ENCODE data around the gene ITCH.

ITCH gene

DNA sequence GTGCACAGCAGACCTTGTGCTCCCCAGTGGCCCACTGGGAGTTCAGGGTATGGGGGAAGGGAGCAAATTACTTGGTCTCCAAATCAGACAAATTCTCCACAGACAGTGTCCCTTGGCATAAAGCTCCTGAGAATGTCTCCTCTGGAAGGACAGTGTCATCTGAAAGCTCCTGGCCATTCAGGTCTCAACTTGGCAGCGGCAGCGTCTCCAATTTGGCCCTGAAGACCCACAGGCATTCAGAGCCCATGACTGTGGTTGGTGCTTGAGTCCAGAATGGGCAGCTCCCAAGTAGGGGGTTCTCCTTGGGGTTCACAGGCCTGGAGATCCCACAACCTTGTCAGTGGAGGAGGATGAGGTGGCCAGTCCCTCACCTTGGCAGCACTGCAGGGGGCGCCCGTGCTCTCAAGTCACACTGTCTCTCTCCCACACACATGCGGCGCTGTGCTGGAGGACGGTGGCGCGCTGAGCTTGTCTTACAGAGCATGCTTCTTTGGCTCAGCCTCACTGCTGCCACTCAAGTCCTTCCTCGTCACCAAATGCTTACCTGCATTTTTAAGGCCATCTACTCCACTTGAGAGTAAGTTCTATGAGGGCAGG, 173.8 kb downstream of the ITCH start:
- DNase-seq: no peak

DNA sequence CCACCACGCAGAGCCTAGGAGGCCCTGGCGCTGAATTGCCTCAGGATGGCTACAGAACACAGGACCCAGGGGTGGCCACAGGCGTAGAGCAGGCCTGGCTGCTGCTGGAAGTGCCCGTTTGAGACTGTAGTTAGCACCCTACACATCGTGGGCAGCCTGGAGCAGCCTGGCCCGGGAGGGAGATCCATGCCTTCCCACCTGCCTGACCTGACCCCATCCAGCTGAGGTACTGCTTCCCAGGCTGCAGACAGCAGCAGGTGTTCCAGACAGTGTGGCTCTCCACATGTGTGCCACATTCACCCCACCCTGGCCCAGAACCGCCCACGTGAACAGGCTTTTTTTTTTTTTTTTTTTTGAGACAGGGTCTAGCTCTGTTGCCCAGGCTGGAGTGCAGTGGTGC, 174.6 kb downstream of the ITCH start:
- no peak for DNase-seq

DNA sequence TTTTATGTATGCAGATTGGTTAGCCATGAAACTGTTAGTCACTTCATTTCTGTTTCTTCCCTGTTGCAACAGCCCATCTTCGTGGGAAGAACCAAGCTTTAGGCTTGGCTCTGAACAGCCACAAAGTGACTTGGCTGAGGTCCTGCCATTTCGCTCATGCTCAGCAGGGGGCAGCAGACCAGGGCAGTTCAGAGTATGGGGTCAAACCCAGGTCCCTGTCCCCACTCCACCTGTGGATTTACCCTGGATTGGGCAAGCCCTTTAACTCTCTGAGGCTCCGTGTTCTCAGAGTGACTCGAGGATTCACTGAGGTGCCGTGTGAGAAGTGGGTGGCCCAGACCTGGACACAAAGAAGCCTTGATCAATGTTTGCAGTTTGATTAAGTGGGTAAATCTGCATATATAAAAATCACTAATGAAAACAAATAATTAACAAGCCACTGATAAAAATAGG, 175.6 kb downstream of the ITCH start:
- peak; percentile 45 for DNase-seq

DNA sequence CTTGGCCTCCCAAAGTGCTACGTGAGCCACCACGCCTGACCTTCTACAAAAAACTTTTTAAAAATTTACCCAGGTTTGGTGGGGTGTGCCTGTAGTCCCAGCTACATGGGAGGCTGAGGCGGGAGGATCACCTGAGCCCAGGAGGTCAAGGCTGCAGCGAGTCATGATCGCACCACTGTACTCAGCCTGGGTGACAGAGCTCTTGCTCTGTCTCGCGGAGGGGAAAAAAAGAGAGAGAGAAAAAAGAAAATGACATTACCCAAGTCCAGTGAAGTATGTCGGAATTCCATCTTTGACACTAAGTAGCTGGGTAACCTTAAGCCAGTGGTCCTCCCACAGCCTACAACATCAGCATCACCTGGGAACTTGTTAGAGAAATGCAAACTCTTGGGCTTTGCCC, 176.7 kb downstream of the ITCH start:
- no peak for DNase-seq

DNA sequence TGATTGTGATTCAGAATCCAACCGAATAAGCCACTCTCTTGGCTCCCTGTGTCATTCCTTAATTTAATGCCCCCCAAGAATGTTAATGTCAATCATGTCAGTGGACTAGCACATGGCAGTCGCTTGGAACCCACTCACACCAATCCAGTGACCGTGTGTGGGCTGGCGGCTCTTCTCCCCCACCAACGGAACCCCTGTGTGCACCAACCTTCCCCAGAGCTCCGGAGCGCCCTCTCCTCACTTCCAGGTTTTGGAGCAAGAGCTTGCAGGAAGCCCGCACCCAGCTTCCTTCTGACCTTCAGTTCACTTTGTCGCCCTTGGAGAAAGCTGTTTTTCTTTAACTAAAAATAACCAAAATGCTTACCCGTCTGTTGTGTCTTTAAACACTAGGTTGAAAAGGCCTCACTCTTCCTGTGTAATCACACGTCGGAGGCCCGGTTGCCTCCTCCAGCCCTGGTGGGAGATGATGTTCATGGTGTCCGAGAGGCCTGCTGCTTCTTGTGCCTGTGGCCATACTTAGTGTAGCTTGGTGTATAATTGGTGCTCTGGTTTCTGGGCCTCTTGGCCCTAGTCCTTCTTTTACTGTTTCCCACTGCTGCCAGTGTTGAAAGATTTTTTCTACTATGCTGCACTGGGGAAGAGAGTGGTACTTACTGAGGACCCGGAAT, 177.7 kb downstream of the ITCH start:
- no peak for DNase-seq

DNA sequence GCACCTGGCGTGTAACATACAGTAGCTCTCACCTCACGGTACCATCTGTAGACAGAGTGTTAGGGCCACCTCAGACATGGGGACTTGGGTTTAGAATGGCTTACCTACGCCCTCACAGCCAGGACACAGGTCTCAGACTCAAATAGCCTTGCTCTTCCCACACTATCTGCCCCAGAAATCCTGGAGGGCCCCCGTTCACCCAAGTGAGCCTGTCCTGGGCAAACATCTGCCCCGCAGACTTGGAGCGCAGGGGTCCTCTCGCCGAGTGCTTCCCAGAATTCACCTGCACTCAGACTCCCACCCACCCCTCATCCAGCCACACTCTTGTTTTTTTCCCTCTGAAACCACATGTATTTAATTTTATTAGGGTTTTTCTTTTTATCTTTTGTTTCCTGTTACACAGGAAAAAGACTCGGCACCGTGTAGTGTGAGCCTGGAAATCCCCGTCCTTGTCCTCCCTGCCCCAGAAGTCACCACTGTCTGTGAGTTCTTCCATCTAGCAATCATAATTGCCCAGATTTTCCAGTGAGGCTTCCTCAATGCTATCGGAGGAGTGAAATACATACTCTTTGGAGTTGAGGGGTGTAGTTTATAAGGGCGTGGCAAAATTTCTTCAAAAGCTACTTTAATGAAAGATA, 178.3 kb downstream of the ITCH start:
- DNase-seq: no peak

DNA sequence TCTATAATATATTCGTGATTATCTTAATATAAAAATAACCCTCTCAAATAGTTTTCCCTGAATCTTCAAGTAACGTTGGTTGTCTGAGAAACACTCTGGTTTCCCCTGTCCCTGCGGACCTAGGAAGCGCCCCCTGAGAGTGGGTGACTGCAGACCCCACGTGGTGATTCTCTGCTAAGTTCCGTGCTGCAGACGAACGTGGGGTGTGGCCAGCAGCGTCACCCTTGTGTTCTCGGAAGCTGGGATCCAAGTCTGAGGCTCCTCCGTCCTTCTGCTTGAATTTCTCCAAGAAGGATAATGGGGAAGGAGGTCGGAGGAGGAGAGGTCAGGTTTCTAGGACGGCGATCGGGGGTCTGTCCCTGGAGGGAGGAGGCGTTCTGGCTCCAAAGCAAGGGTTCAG, 178.8 kb downstream of the ITCH start:
- DNase-seq: no peak

DNA sequence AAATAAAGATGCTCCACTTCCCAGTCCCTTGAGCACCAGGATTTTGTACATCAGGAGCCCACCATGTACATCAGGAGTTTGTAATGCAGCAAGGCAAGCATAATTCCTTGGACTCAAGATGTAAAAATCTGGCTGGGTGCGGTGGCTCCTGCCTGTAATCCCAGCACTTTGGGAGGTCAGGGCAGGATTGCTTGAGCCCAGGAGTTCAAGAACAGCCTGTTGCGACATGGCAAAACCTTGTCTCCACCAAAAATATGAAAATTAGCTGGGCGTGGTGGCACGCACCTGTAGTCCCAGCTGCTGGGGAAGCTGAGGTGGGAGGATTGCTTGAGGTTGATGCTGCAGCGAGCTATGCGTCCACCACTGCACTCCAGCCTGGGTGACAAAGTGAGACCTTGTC, 179.4 kb downstream of the ITCH start:
- no peak for DNase-seq

DNA sequence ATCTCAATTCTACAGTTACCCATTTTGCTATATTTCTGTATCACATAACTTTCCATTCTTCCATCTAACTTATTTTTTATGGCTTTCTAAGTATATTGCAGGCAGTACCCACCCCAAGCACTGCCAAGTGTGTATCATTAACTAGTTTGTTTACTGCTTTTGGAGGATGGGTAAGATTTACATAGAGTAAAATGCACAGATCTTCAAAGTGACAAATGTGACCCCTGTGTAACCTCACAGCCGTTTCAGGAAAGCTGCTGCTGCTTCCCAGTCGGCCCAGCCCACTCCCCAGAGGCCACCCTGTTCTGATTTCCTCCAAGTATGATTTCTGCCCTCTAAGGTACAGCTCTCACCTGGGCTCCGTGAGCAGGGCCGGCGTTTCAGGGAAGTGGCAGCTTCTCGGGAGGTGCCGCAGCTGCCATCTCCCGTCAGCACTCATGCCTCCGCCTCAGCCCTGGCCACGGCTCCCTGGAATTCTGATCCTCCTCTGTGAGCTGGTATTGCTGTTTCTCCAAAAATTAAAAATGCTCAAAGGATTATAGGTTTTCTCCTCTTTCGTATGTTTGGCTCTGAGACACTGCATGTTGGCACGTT, 180.5 kb downstream of the ITCH start:
- no peak for DNase-seq

DNA sequence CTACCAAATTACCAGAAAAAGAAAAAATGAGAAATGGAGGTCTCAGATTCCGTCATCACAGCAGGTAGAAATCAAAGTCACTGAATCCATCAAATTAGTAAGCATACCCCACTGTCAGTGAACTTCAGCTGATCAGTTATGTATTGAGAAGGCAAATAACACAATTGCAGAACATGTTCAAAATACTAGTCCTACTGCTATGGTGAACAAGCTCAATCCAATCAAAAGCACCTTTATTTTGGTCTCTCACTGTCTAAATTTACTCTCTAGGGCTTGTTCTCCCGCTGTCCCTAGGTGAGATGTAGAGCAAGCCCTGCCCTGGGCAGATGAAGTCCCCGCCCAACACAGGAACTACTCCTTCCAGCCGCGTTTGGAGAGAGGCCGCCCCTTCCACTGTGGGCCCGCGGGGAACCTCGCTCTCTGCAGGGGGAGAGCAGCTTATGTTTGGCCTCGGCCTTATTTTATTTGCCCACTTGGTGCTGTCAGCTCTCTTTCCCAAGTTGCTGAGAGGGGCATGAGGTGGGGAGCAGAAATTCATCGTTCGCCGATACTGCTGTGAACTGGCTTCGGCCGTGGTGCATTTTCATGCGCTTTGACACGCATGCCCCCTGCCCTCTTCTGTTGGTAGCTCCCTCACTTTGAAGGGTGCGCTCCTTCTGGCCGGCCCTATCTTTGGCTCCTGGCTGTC, 181.2 kb downstream of the ITCH start:
- no peak for DNase-seq

DNA sequence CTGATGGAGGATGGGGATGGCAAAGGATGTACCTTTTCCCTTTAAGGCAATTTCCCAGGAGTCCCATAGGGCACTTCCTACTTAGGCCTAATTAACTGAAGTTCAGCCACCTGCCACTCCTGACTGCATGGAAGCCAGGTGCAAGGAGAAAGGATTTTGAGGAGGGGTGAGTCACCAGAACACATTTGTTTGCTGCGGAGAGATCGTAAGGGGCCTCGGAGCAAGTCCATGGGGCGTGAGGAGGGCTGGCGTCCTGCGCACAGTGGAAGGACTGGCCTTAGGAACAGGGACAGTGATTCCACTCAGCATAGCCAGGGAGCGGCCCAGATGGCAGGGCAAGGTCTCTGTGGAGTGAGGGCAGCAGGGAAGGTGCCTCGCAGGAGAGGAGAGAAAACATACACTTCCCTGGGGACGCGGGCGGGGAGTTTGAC, 183.7 kb downstream of the ITCH start:
- no peak for DNase-seq

DNA sequence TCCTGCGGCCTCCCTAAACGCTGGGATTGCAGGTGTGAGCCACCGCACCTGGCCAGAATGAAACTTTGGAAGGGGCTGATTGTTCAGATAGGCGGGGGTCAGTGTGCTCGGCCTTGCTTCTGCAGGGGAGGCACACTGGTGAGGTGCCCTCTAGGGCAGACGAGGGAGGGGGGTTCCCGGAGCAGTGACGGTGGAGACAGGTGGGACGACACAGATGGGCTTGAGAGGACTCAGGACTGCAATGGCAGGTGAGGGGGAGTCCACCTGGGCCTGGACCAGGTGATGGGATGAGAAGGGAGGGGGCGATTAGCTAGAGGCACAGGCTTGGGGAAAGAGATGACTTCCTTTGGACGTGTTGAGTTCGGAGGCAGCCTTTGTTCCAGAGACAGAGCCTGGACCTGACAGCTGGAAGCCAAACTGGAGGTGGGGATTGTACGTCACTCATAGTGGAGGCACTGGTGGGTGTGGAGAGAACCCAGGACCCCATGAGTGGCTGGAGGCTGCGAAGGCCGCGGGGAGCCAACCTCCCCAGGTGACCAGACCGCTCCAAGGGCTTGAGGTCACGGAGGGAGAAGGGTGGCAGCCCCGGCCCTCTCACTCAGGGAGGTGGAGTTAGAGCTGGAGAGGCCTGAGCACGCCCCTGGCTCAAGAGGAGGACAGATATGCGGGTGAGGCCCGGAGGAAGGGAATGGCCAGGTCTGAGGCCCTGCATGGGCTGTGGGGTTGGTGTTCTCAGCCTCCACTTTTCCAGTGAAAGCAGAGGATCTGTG, 185.0 kb downstream of the ITCH start:
- DNase-seq: no peak

DNA sequence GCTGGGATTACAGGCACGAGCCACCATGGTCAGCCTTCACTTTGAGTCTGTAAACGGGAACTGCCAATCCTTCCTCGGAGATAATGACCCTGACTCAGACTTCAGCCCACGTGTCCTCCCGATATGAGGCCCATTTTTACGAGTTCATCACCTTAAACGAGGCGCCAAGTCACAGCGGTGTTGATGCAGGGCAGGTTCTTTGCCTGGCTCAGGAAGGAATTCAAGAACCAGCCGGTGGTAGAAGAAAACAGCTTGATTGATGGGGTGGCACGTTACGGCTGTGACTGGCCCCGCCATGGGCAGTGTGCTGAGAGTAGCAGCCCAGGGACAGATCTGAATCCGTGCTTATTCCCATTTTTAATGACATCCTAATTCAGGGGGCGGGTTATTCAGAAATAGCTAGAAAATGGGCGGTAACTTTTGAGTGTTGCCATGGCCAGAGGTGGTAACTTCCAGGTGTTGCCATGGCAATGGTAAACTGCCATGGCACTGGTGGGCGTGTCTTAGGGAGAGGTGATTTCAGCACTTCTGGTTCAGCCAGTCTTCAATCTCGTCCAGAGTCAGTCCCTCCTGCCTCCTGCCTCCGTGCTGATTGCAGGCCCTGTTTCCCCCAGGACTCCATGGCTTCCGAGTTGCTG, 186.3 kb downstream of the ITCH start:
- no peak for DNase-seq

DNA sequence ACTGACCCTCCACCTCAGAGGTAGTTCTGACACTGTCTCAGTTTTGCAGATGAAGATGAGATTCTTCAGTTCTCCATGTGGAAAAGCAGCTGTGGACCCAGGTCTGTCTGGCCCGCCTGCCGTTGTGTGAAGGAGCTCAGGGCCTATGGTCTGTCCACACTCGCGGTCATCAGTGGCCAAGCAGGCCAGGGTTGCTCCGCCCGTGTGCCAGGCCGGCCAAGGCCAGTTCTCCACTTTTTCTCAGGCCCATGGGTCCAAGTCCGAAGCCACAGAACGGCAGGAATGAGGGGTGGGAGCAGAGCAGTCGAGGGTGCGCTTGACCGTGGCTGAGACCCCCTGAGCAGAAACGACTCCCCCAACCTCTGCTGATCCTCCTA, 186.8 kb downstream of the ITCH start:
- no peak for DNase-seq

DNA sequence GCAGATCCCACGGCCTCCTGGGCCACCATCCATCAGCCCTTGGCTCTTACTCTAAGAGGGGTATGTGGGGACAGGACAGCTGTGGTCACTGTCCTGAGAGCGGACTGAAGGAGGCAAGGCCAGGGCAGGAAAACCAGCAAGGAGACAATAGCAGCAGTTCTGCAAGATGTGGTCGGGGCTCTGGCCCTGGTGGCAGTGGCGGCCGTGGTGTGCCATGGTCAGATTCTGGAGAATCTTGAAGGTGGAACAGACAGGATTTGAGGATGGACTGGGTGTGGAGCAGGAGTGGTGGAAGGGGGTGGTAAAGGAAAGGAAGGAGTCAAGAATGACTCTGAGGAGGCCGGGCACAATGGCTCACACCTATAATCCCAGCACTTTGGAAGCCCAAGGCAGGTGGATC, 189.5 kb downstream of the ITCH start:
- no peak for DNase-seq

DNA sequence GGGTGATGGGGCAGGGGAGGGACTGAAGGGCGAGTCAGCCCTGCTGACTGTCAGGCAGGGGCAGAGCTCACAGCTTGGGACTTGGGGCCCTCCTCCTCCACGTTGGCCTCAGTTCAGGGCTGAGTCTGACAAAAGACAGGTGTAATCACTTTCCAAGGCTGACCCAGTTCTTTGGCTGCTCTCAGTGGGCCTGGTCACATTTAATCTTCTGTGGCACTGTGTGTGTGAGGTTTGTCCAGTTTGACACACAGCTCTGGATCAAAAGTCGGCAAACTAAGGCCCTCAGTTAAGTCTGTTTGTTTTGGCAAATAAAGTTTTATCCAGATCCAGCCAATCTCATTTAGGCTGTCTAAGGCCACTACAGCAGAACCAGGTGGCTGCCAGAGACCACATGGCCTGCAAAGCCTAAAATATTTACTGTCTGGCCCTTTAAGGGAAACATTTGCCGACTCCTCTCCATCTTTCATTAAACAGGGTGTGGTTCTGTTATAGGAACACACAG, 190.3 kb downstream of the ITCH start:
- no peak for DNase-seq

DNA sequence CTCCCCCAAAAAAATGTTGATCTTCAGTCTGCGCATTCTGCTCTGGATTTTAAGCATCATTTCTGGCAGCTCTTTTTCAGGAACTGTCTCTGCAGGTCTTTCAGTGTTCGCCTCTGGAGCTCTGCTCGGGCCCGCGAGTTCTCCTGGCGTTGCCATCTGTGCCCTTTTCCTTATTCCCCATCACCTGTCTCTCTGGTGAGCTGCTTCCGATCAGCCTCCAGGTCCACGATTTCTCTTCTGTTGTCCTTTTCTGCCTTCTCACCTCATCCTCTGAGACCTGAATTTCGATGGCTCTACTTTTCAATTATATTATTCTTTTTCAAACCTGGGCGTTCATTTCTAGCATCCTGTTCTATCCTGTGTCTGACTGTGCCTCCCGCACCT, 194.9 kb downstream of the ITCH start:
- DNase-seq: no peak

DNA sequence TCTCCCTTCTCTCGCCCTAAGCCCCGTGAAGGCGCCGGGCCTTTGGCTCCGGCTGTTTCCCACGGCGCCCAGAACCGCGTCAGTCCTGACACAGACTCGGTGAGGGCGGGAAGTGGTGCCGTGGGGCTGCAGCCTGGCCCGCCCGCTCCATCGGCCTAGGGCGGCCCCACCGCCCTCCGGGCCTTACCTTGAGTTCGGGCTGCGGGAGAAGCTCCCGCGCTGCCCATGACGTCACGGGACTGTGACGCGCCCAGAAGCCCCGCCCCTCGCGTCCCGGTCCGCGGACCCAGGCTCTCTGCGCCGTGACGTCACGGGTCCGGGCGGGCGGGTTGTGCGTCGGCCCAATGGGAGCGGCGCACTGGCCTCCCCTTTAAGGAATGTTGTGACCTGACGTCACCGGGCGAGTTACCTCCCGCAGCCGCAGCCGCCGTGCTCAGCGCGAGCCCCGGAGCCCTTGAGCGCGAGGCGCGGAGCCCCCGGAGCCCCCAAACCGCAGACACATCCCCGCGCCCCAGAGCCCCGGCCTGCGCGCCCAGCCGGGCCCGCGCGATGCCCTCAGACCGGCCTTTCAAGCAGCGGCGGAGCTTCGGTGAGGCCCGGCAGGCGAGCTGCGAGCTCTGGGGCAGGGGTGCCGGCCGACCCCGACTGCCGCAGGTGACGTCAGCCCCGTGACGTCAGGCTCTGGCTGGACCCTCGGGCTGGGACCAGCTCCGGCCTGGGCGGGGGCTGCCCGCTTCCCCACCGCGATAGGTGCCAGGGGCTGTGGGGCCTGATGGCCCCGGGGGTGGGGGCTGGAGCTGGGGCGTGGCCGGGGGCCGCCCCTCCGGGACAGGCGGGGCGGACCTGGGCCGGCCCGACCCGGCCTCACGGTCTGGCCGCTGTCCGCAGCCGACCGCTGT, 195.5 kb downstream of the ITCH start, which contains the start of gene MAP1LC3A:
Gene MAP1LC3A (plus strand): TSS at position 399 of the 899 bp plus-strand sequence. CDS start 151 bp downstream, at position 550.
- DNase-seq: peak; percentile 87

DNA sequence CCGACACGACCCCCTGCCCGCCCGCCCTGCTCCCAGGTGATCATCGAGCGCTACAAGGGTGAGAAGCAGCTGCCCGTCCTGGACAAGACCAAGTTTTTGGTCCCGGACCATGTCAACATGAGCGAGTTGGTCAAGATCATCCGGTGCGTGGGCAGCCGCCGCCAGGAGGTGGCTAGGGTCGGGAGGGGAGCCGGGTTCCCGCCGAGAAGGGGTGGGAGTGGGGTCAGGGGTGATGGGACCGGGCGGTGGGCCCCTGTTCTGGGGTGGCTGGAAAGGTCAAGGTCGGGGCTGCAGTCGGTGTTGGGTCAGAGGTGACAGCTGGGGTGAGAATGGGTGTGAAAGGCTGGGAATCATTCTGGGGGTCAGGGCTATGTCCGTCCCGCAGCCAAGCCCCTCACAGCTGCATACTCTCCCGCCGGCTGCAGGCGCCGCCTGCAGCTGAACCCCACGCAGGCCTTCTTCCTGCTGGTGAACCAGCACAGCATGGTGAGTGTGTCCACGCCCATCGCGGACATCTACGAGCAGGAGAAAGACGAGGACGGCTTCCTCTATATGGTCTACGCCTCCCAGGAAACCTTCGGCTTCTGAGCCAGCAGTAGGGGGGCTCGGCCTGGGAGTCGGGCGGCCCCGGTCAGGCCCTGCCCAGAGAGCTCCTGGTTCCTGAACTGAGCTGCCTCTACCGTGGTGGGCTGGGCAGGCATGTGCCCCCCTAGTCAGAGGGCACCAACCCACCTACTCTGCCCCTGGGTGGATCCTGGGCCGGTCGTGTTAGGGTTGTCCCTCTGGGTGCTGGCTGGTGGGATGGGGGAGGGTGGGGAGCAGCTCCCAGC, 196.5 kb downstream of the ITCH start:
- DNase-seq: no peak

DNA sequence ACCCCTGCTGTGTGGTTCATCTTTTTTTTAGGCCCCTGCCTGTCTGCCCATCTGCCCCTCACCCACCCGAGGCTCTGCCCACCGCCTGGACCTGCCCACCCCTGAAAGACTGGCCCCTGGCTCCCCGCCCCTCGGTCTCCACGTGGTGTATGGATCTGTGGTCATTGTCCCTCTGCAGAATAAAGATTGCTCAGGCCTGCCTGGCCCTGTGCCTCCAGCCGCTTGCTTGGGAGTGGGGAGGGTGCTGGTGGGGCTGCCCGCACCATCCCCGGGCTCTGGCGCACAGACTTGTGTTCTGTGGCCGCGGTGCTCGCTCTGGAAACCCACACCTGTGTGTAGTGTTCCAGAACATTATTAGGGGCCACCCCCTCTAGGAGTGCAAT, 197.1 kb downstream of the ITCH start:
- DNase-seq: no peak

Data from activated gamma-delta T cell treated with Interleukin-2 at 50 U/mL for 16 hours (primary cell).